Gastroesophageal sphincter (tissue), 3 donors: ENCODE results near the gene GPR18.

Source experiments
- POLR2A ChIP-seq, 2 donors: fragments of 450-650 bp; IDR thresholded peaks; one replicate each; pipeline ENCODE4 v1.6.1; 2017; ENCODE audit warnings: antibody characterized with exemption in 2 of 2, mild to moderate bottlenecking in 2 of 2, moderate library complexity in 1 of 2
- POLR2AphosphoS5 ChIP-seq: sonication (generic); formaldehyde crosslinking; IDR thresholded peaks from one replicate; pipeline ENCODE4 v1.6.1; 2017; ENCODE audit warnings: antibody characterized with exemption
- TF ChIP-seq, protein P1 (sequence below), 4 experiments: fragments of 200-600 bp in 2 of 4; fragments of 450-650 bp in 2 of 4; sonication (generic) in 1 of 4; IDR thresholded peaks; one replicate each; pipeline ENCODE4 v1.5.1; 2017 to 2019; ENCODE audit warnings: antibody characterized with exemption in 4 of 4, mild to moderate bottlenecking in 2 of 4, moderate library complexity in 2 of 4

DNA sequence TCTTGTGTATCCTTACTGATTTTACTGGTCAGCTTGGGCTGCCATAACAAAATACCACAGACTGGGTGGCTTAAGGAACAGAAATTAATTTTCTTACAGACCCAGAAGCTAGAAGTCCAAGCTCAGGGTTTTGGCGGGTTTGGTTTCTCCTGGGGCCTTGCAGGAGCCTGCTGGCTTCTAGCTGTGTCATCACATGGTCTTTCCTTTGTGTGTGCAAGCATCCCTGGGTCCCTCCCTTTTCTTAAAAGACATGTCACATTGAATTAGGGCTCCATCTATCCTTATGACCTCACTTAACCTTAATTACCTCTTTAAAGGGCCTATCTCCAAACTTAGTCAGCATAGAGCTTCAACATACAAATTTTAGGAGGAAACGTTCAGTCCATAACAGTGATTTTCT lies 34.2 kb downstream of the GPR18 start:
- TF ChIP-seq, protein P1, sequence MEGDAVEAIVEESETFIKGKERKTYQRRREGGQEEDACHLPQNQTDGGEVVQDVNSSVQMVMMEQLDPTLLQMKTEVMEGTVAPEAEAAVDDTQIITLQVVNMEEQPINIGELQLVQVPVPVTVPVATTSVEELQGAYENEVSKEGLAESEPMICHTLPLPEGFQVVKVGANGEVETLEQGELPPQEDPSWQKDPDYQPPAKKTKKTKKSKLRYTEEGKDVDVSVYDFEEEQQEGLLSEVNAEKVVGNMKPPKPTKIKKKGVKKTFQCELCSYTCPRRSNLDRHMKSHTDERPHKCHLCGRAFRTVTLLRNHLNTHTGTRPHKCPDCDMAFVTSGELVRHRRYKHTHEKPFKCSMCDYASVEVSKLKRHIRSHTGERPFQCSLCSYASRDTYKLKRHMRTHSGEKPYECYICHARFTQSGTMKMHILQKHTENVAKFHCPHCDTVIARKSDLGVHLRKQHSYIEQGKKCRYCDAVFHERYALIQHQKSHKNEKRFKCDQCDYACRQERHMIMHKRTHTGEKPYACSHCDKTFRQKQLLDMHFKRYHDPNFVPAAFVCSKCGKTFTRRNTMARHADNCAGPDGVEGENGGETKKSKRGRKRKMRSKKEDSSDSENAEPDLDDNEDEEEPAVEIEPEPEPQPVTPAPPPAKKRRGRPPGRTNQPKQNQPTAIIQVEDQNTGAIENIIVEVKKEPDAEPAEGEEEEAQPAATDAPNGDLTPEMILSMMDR (IDR thresholded peaks at IDR 0.05) = no peak
- TF ChIP-seq POLR2A (IDR thresholded peaks at IDR 0.05) = no peak
- TF ChIP-seq POLR2AphosphoS5 = no peak
